IPS-18a (cell line): ENCODE data around the gene TGFBR2.
"Not testable (repeated sequence)": the region's sequence is repeated elsewhere in the genome, so short reads cannot be mapped to it uniquely, and the experiment has no call there.

Experiments used
- H3K27ac ChIP-seq: one replicate; pipeline ENCODE4 v1.5.1; 2013; ENCODE audit warnings: low read length
- H3K27me3 ChIP-seq: one replicate; pipeline ENCODE4 v1.6.1; 2013; ENCODE audit warnings: mild to moderate bottlenecking, low read length; ENCODE audit not compliant: control insufficient read depth, insufficient read depth
- H3K36me3 ChIP-seq: one replicate; pipeline ENCODE4 v1.6.1; 2013; ENCODE audit warnings: low read depth, low read length; ENCODE audit not compliant: control insufficient read depth
- H3K4me1 ChIP-seq: one replicate; pipeline ENCODE4 v1.6.1; 2013; ENCODE audit warnings: low read depth, low read length; ENCODE audit not compliant: control insufficient read depth
- H3K4me3 ChIP-seq: one replicate; pipeline ENCODE4 v1.5.1; 2013; ENCODE audit warnings: low read length
- H3K9ac ChIP-seq: one replicate; pipeline ENCODE4 v1.6.1; 2013; ENCODE audit warnings: mild to moderate bottlenecking, low read length, moderate library complexity
- H3K9me3 ChIP-seq: one replicate; pipeline ENCODE4 v1.6.1; 2013; ENCODE audit warnings: low read depth, low read length; ENCODE audit not compliant: control insufficient read depth

The TGFBR2 gene

GRCh38 chr3:30622790-30623189 lies 16.4 kb downstream of the TGFBR2 start:
- Histone ChIP-seq H3K27me3 (no peaks in the 10 kb centered on the region), H3K4me1 (peaks cover 10% of the 10 kb centered on the region), H3K9me3 (no peaks in the 10 kb centered on the region), H3K9ac (no peak overlapping the region), H3K27ac (no peak overlapping the region), H3K4me3 (no peak overlapping the region), H3K36me3 (no peaks in the 10 kb centered on the region)

- Histone ChIP-seq H3K36me3 (no peaks in the 10 kb centered on the region), H3K9ac (no peak overlapping the region), H3K4me1 (peaks cover 15% of the 10 kb centered on the region), H3K4me3 (no peak overlapping the region), H3K27me3 (no peaks in the 10 kb centered on the region), H3K27ac (no peak overlapping the region), H3K9me3 (no peaks in the 10 kb centered on the region)
Measured at GRCh38 chr3:30623351-30623750, 16.9 kb downstream of the TGFBR2 start.

GRCh38 chr3:30624480-30624879 lies 18.1 kb downstream of the TGFBR2 start:
- H3K4me1 ChIP-seq = peaks cover 27% of the 10 kb centered on the region
- not testable (repeated sequence) for H3K9ac ChIP-seq, H3K4me3 ChIP-seq, H3K36me3 ChIP-seq, H3K27me3 ChIP-seq, H3K27ac ChIP-seq, H3K9me3 ChIP-seq

- Histone ChIP-seq H3K9me3 (no peaks in the 10 kb centered on the region), H3K27me3 (no peaks in the 10 kb centered on the region), H3K4me1 (peaks cover 27% of the 10 kb centered on the region), H3K27ac (no peak overlapping the region), H3K4me3 (no peak overlapping the region), H3K9ac (no peak overlapping the region), H3K36me3 (no peaks in the 10 kb centered on the region)
Measured at GRCh38 chr3:30625541-30626438, 19.4 kb downstream of the TGFBR2 start.

GRCh38 chr3:30626443-30627180 lies 20.2 kb downstream of the TGFBR2 start:
- Histone ChIP-seq H3K9me3 (no peaks in the 10 kb centered on the region), H3K9ac (no peak overlapping the region), H3K36me3 (no peaks in the 10 kb centered on the region), H3K4me1 (peaks cover 27% of the 10 kb centered on the region), H3K27me3 (no peaks in the 10 kb centered on the region), H3K27ac (no peak overlapping the region), H3K4me3 (no peak overlapping the region)

GRCh38 chr3:30628205-30628900 lies 22.0 kb downstream of the TGFBR2 start:
- peak overlapping the region; percentile 22 for H3K27ac ChIP-seq
- H3K4me1 ChIP-seq = peaks cover 27% of the 10 kb centered on the region
- H3K36me3 ChIP-seq = no peaks in the 10 kb centered on the region

GRCh38 chr3:30628901-30629590 lies 22.6 kb downstream of the TGFBR2 start:
- Histone ChIP-seq H3K4me3 (peak overlapping the region; percentile 12), H3K36me3 (no peaks in the 10 kb centered on the region), H3K27ac (peak overlapping the region; percentile 22), H3K9me3 (no peaks in the 10 kb centered on the region), H3K4me1 (peaks cover 27% of the 10 kb centered on the region), H3K9ac (no peak overlapping the region), H3K27me3 (no peaks in the 10 kb centered on the region)

More at GRCh38 chr3:30628205-30628900, 22.0 kb downstream of the TGFBR2 start:
- Histone ChIP-seq H3K27me3 (no peaks in the 10 kb centered on the region), H3K9ac (no peak overlapping the region), H3K4me3 (peak overlapping the region; percentile 12), H3K9me3 (no peaks in the 10 kb centered on the region)

- H3K4me3 ChIP-seq = no peak overlapping the region
- H3K9ac ChIP-seq = no peak overlapping the region
- H3K9me3 ChIP-seq = no peaks in the 10 kb centered on the region
- H3K27me3 ChIP-seq = no peaks in the 10 kb centered on the region
- no peaks in the 10 kb centered on the region for H3K36me3 ChIP-seq
- H3K4me1 ChIP-seq = peaks cover 27% of the 10 kb centered on the region
- H3K27ac ChIP-seq = no peak overlapping the region
Measured at GRCh38 chr3:30629746-30630145, 23.3 kb downstream of the TGFBR2 start.

GRCh38 chr3:30630238-30631030 lies 24.0 kb downstream of the TGFBR2 start:
- Histone ChIP-seq H3K4me3 (no peak overlapping the region), H3K27me3 (no peaks in the 10 kb centered on the region), H3K9me3 (no peaks in the 10 kb centered on the region), H3K27ac (no peak overlapping the region), H3K4me1 (peaks cover 27% of the 10 kb centered on the region), H3K36me3 (no peaks in the 10 kb centered on the region), H3K9ac (no peak overlapping the region)

- Histone ChIP-seq H3K9me3 (no peaks in the 10 kb centered on the region), H3K36me3 (no peaks in the 10 kb centered on the region), H3K27me3 (no peaks in the 10 kb centered on the region), H3K27ac (no peak overlapping the region), H3K9ac (no peak overlapping the region), H3K4me3 (no peak overlapping the region), H3K4me1 (peaks cover 24% of the 10 kb centered on the region)
Measured at GRCh38 chr3:30631243-30631904, 25.0 kb downstream of the TGFBR2 start.
